ENCODE measurements around the gene RAB33B.
"Not testable (repeated sequence)": the region's sequence is repeated elsewhere in the genome, so short reads cannot be mapped to it uniquely, and the experiment has no call there.

RAB33B gene

GRCh38 chr4:139465922-139466321 lies 12.0 kb downstream of the RAB33B start:
- no peak for DNase-seq

GRCh38 chr4:139468756-139469155 lies 14.8 kb downstream of the RAB33B start:
- not testable (repeated sequence) for DNase-seq

- no peak for DNase-seq
Observed at GRCh38 chr4:139469216-139469615, 15.3 kb downstream of the RAB33B start.

- no peak for DNase-seq
Observed at GRCh38 chr4:139469869-139470268, 15.9 kb downstream of the RAB33B start.

GRCh38 chr4:139470295-139470694 lies 16.4 kb downstream of the RAB33B start:
- no peak for DNase-seq

GRCh38 chr4:139470997-139471665 lies 17.2 kb downstream of the RAB33B start:
- no peak for DNase-seq

GRCh38 chr4:139472852-139473251 lies 18.9 kb downstream of the RAB33B start:
- no peak for DNase-seq

- no peak for DNase-seq
Observed at GRCh38 chr4:139476363-139476762, 22.4 kb downstream of the RAB33B start.

- no peak for DNase-seq
Observed at GRCh38 chr4:139481465-139481864, 27.5 kb downstream of the RAB33B start.

- DNase-seq = no peak
Observed at GRCh38 chr4:139483000-139483399, 29.1 kb downstream of the RAB33B start.

GRCh38 chr4:139484783-139485311 lies 30.9 kb downstream of the RAB33B start:
- no peak for DNase-seq

GRCh38 chr4:139488442-139488841 lies 34.5 kb downstream of the RAB33B start:
- DNase-seq = no peak

- no peak for DNase-seq
Observed at GRCh38 chr4:139489638-139490037, 35.7 kb downstream of the RAB33B start.

- DNase-seq = no peak
Observed at GRCh38 chr4:139492429-139492828, 38.5 kb downstream of the RAB33B start.

GRCh38 chr4:139493176-139493575 lies 39.3 kb downstream of the RAB33B start:
- no peak for DNase-seq

- no peak for DNase-seq
Observed at GRCh38 chr4:139499186-139499585, 45.3 kb downstream of the RAB33B start.

- no peak for DNase-seq
Observed at GRCh38 chr4:139501117-139501516, 47.2 kb downstream of the RAB33B start.

GRCh38 chr4:139501527-139501926 lies 47.6 kb downstream of the RAB33B start:
- DNase-seq = no peak

GRCh38 chr4:139501927-139502899 lies 48.3 kb downstream of the RAB33B start:
- DNase-seq = no peak

- DNase-seq = no peak
Observed at GRCh38 chr4:139503622-139504166, 49.8 kb downstream of the RAB33B start.

- DNase-seq = no peak
Observed at GRCh38 chr4:139506774-139507173, 52.9 kb downstream of the RAB33B start.

GRCh38 chr4:139508581-139509237 lies 54.8 kb downstream of the RAB33B start:
- DNase-seq = no peak

All from activated CD4-positive, alpha-beta T cell treated with anti-CD3 and anti-CD28 coated beads for 4 hours (primary cell).